ENCODE data around the gene CEP63.
A peak's percentile ranks its signal among the peaks of the same experiment; 100 is the strongest.

CEP63 gene

DNA sequence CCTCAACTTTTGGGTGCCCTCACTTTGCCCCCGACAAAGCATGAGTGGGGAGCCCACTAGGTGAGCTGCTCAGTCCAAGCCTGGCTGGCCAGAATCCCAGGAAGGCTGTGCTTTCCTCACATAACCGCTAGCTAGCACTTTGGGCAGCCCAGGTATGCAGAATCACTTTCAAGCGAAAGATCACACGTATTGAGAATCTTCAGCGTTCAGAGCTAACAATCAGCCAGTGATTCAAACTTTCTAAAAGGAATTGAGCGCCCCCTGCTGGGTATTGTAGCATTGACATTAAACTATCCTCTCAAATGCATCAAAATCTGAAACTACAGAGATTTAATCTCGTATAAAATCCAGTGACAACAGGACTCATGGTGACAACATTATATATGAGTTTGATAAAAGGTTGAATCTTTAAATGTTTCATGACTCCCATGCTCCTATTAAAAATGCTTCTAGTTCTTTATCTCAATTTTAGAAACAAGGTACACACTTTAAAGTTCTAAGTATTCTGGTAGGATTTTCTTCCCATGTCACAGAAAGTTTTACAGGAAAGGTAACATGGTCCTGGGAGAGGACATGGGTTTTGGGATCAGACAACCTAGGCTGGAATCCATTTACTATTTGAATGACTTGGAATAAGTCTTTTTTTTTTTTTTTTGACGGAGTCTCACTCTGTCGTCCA is 11.8 kb upstream of the CEP63 start:
- TF ChIP-seq, protein P1, sequence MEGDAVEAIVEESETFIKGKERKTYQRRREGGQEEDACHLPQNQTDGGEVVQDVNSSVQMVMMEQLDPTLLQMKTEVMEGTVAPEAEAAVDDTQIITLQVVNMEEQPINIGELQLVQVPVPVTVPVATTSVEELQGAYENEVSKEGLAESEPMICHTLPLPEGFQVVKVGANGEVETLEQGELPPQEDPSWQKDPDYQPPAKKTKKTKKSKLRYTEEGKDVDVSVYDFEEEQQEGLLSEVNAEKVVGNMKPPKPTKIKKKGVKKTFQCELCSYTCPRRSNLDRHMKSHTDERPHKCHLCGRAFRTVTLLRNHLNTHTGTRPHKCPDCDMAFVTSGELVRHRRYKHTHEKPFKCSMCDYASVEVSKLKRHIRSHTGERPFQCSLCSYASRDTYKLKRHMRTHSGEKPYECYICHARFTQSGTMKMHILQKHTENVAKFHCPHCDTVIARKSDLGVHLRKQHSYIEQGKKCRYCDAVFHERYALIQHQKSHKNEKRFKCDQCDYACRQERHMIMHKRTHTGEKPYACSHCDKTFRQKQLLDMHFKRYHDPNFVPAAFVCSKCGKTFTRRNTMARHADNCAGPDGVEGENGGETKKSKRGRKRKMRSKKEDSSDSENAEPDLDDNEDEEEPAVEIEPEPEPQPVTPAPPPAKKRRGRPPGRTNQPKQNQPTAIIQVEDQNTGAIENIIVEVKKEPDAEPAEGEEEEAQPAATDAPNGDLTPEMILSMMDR (IDR thresholded peaks at IDR 0.05; ENCODE audit: control insufficient read depth, insufficient read depth, low read depth, low read length, missing control alignments), result peak; percentile 64
- peak; percentile 61 for DNase-seq (ENCODE audit: low read depth)

DNA sequence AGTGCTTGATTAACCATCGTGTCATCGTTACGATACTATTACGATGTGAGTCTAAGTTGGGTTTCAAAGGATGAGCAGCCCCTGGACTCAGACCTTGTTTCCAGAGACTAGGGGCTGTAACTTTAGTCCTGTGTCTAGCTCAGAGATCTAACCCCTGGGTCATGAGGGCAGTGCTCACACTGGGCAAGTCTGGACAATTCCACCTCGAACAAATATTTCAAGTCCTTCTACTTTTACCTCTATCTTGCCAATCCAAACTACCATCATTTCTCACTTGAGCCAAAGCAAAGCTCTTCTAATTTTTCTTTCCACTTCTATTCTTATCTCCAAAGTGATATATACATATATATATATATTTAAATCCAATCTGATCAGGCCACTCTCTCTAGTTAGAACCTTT is 10.9 kb upstream of the CEP63 start:
- H3K4me3 ChIP-seq (ENCODE audit: control insufficient read depth, low read depth, low read length), result no peak overlapping the region

More for the DNA sequence above, 11.8 kb upstream of the CEP63 start:
- H3K4me3 ChIP-seq (ENCODE audit: control insufficient read depth, low read depth, low read length), result no peak overlapping the region

DNA sequence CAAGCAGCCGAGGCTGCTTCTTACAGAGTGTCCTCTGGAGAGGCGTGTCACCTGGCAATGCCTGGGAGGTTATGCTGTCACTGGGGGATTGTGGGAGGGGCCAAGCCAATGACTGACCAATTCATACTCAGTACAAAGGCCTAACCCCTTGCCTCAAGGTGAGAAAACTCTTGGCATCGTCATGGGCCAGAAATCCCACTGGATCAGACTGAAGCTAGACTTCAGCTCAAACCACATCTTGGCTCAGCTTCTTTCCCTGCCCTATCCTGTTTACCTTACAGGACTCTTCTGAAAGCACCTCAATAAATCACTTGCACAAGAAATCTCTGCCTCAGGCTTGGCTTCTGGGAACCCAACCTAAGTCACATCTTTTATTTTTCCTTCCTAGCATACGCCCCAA is 9.6 kb upstream of the CEP63 start:
- no peak for DNase-seq (ENCODE audit: low read depth)
- TF ChIP-seq, protein P1 (IDR thresholded peaks at IDR 0.05; ENCODE audit: control insufficient read depth, insufficient read depth, low read depth, low read length, missing control alignments), result no peak
- H3K4me3 ChIP-seq (ENCODE audit: control insufficient read depth, low read depth, low read length), result no peak overlapping the region

More for the DNA sequence above, 10.9 kb upstream of the CEP63 start:
- TF ChIP-seq, protein P1 (IDR thresholded peaks at IDR 0.05; ENCODE audit: control insufficient read depth, insufficient read depth, low read depth, low read length, missing control alignments), result no peak
- DNase-seq (ENCODE audit: low read depth), result no peak

DNA sequence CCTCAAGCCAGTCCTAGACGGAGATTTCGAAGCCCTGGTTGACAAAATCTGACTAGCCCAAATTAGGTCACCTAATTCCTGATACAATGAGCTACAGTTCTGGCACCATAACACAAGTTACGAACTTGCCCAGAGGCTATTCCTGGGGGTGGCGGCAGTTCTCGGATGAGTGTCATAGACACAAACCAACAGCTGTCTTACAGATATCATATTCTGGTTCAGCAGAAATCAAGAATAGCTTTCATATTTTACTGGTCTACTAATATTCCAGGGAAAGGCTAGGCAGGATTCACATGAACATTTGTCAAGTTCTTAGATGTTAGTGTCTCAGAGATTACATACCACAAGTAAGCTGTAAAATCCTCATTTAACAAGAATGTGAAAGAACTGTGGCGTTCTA is 8.9 kb upstream of the CEP63 start:
- no peak overlapping the region for H3K4me3 ChIP-seq (ENCODE audit: control insufficient read depth, low read depth, low read length)
- TF ChIP-seq, protein P1 (IDR thresholded peaks at IDR 0.05; ENCODE audit: control insufficient read depth, insufficient read depth, low read depth, low read length, missing control alignments), result no peak
- no peak for DNase-seq (ENCODE audit: low read depth)

DNA sequence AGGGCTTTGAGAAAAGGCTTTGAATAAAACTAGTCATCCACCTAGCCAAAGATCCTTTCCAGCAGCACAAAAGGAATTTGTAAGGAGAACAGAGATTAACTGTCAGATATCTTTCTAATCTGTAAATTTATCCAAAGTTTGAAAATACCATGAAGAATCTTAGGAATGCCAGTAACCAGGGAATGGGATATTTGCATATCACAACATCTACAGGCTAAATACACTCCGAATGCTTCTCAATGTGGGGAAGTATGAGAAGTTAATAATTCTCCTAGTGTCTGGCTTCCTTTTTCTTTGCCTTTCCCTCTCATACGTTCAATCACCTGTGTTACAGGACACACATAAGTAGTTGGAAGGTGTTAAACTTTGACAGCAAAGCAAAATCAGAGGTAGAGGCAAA is 7.9 kb upstream of the CEP63 start:
- no peak for DNase-seq (ENCODE audit: low read depth)
- TF ChIP-seq, protein P1 (IDR thresholded peaks at IDR 0.05; ENCODE audit: control insufficient read depth, insufficient read depth, low read depth, low read length, missing control alignments), result no peak
- H3K4me3 ChIP-seq (ENCODE audit: control insufficient read depth, low read depth, low read length), result no peak overlapping the region

DNA sequence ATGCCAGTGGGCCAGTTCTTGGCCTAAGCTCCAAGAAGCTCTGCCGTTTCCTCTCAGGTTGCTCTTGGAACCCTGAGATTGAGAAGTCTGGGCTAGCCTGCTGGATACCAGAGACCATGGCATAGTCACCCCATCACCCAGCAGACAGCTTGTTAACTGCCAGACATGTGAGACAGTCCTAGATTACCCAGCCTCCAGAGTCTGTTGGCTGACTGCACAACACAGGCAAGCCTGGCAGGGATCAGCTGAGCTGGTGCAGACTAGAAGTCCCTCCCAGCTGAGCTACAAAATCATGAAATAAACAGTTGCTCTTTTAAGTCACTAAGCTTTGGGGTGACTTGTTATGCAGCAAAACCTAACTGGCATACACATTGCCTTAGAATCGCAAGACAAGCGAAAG is 5.3 kb upstream of the CEP63 start:
- TF ChIP-seq, protein P1 (IDR thresholded peaks at IDR 0.05; ENCODE audit: control insufficient read depth, insufficient read depth, low read depth, low read length, missing control alignments), result no peak
- no peak for DNase-seq (ENCODE audit: low read depth)
- no peak overlapping the region for H3K4me3 ChIP-seq (ENCODE audit: control insufficient read depth, low read depth, low read length)
